Lung (tissue), 12 donors: ENCODE measurements around the gene MPZL1. TPM values are rescaled to one million over a fixed set of nuclear protein-coding genes. Genes with fewer than 3 reads are reported as not detected.
"Not testable (repeated sequence)": the region's sequence is repeated elsewhere in the genome, so short reads cannot be mapped to it uniquely, and the experiment has no call there.

Source experiments
- ATAC-seq: fragments of 200-7000 bp; cut with Tn5 transposase; one replicate; pipeline ENCODE4 v1.9.1; 2020; ENCODE audit warnings: moderate number of reproducible peaks; ENCODE audit not compliant: insufficient read depth, low FRiP score
- DNase-seq, 3 donors: peaks; one replicate each; pipeline ENCODE4 v3.0.0-alpha.2; 2013 to 2017
- H3K27ac ChIP-seq, 2 donors: one replicate each; pipeline ENCODE4 v1.5.1; 2013; ENCODE audit warnings: mild to moderate bottlenecking in 2 of 2, moderate library complexity in 2 of 2, control low read depth in 1 of 2, inconsistent platforms in 1 of 2, low read depth in 1 of 2, low read length in 1 of 2
- H3K27me3 ChIP-seq, 3 donors: one replicate each; pipeline ENCODE4 v1.5.1; 2013; ENCODE audit warnings: low read length in 2 of 3; ENCODE audit not compliant: control insufficient read depth in 3 of 3, insufficient read depth in 3 of 3
- H3K36me3 ChIP-seq, 4 donors: one replicate each; pipeline ENCODE4 v1.5.1; 2013; ENCODE audit warnings: low read length in 4 of 4, mild to moderate bottlenecking in 1 of 4, moderate library complexity in 1 of 4; ENCODE audit not compliant: control insufficient read depth in 4 of 4, insufficient read depth in 4 of 4
- H3K4me1 ChIP-seq, 5 donors: one replicate each; pipeline ENCODE4 v1.5.1; 2013; ENCODE audit warnings: low read length in 5 of 5, mild to moderate bottlenecking in 2 of 5, moderate library complexity in 1 of 5; ENCODE audit not compliant: control insufficient read depth in 5 of 5, insufficient read depth in 5 of 5
- H3K4me3 ChIP-seq: one replicate; pipeline ENCODE4 v1.5.1; 2013; ENCODE audit warnings: mild to moderate bottlenecking, control low read depth, moderate library complexity
- H3K9ac ChIP-seq, 2 donors: one replicate each; pipeline ENCODE4 v1.5.1; 2013; ENCODE audit warnings: low read length in 2 of 2, control low read depth in 1 of 2; ENCODE audit not compliant: insufficient read depth in 1 of 2
- H3K9me3 ChIP-seq, 4 donors: one replicate each; pipeline ENCODE4 v1.5.1; 2013; ENCODE audit warnings: low read length in 3 of 4, mild to moderate bottlenecking in 1 of 4, moderate library complexity in 1 of 4; ENCODE audit not compliant: control insufficient read depth in 4 of 4, insufficient read depth in 3 of 4
- WGBS, 2 donors: extraction: QIAGEN DNeasy Blood & Tissue Kit; methylation state at CpG; one replicate each; pipeline ENCODE4 v1.1.7; 2013; 5-methylcytosine and 5-hydroxymethylcytosine counted together
- polyA plus RNA-seq, 2 donors: library from polyadenylated mRNA; stranded (reverse); fragments of 200-250 nt; gene quantifications; one replicate each; pipeline ENCODE4 v1.2.1, GENCODE V29; 2013
- total RNA-seq, 2 donors: library from RNA; depleted of rRNA in 1 of 2; stranded (reverse); fragments of >200 nt in 1 of 2; gene quantifications; one replicate each; pipeline ENCODE4 v1.2.1, GENCODE V29; 2014 to 2021
- TF ChIP-seq, protein P1 (sequence below): IDR thresholded peaks from 2 replicates; pipeline ENCODE4 v1.5.1; 2012; ENCODE audit warnings: mild to moderate bottlenecking; ENCODE audit errors: control extremely low read depth, extremely low read depth
- donor health status: control.
- donor health status: control.
- donor health status: Bipolar disorder and iron deficiency.
- donor health status: healthy.
- donor health status: DM: yes; HTN: yes; CAD: no.

The MPZL1 gene
- total and polyA plus RNA-seq, 4 donors = 25.3 to 116 (median 77.0) TPM

DNA sequence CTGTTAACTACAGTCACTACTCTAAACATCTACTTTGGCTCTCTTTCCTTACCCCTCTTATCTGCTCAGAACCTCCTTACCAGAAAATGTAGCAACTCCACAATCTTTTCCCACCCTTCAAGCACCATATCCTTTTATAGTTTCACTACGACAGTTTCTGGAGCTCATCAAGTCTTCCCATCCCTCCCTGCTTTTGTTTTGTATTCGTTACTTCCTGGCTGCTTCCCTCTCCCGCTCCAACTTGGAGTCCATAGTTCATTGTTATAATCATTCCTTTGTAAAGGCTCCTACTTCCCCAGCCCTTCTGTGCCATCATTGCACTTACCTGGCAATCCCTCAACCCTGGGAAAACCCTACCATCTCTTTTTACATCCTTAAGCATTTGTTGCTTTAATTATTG, 18.0 kb downstream of the MPZL1 start:
- no peak overlapping the region for H3K9ac ChIP-seq
- no peak overlapping the region for H3K27ac ChIP-seq
- peaks cover 0 to 3% (median 1%) of the 10 kb centered on the region in 4 donors for H3K36me3 ChIP-seq
- H3K9me3 ChIP-seq = no peaks in the 10 kb centered on the region
- no peak overlapping the region for H3K4me3 ChIP-seq
- H3K27me3 ChIP-seq = no peaks in the 10 kb centered on the region
- H3K4me1 ChIP-seq = peaks cover 0 to 16% (median 2%) of the 10 kb centered on the region in 5 donors
- ATAC-seq (no peak), DNase-seq (no peak)
- TF ChIP-seq, protein P1, sequence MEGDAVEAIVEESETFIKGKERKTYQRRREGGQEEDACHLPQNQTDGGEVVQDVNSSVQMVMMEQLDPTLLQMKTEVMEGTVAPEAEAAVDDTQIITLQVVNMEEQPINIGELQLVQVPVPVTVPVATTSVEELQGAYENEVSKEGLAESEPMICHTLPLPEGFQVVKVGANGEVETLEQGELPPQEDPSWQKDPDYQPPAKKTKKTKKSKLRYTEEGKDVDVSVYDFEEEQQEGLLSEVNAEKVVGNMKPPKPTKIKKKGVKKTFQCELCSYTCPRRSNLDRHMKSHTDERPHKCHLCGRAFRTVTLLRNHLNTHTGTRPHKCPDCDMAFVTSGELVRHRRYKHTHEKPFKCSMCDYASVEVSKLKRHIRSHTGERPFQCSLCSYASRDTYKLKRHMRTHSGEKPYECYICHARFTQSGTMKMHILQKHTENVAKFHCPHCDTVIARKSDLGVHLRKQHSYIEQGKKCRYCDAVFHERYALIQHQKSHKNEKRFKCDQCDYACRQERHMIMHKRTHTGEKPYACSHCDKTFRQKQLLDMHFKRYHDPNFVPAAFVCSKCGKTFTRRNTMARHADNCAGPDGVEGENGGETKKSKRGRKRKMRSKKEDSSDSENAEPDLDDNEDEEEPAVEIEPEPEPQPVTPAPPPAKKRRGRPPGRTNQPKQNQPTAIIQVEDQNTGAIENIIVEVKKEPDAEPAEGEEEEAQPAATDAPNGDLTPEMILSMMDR = no peak
- 63 to 78% methylated on average over 3 of the region's 3 CpGs for WGBS, 2 donors

DNA sequence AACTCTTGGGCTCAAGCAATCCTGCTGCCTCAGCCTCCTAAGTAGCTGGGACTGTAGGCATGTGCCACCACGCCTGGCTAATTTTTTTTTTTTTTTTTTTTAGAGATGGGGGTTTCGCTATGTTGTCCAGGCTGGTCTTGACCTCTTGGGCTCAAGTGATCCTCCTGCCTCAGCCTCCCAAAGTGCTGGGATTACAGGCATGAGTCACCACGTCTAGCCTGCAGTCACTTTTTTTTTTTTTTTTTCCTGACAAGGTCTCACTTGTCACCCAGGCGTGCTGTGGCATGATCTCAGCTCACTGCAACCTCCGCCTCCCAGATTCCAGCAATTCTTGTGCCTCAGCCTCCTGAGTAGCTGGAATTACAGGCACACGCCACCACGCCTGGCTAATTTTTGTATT, 19.3 kb downstream of the MPZL1 start:
- 95 to 96% methylated on average over 7 of the region's 7 CpGs for WGBS, 2 donors
- not testable (repeated sequence) for DNase-seq, H3K9ac ChIP-seq, ATAC-seq, H3K4me3 ChIP-seq, H3K36me3 ChIP-seq, H3K27ac ChIP-seq, H3K27me3 ChIP-seq, H3K9me3 ChIP-seq
- peaks cover 0 to 11% (median 2%) of the 10 kb centered on the region in 5 donors for H3K4me1 ChIP-seq

DNA sequence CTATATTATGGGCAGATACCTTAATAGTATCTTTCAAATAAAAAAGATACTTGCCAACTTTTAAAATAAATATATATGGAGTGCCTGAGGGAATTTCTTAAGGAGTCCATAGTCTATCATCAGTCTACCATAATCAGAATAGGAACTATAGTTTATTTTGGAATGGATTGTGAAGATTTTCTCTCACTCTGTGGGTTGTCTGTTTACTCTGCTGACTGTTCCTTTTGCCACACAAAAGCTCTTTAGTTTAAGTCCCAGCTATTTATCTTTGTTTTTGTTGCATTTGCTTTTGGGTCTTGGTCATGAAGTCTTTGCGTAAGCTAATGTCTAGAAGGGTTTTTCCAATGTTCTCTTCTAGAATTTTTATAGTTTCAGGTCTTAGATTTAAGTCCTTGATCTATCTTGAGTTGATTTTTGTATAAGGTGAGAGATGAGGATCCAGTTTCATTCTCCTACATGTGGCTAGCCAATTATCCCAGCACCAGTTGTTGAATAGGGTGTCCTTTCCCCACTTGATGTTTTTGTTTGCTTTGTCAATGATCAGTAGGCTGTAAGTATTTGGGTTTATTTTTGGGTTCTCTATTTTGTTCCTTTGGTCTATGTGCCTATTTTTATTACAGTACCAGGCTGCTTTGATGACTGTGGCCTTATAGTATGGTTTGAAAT, 20.7 kb downstream of the MPZL1 start:
- H3K27me3 ChIP-seq, ATAC-seq, H3K4me3 ChIP-seq, H3K9me3 ChIP-seq, H3K36me3 ChIP-seq, H3K27ac ChIP-seq, H3K9ac ChIP-seq, DNase-seq: not testable (repeated sequence)
- 90 to 97% methylated on average over 1 of the region's 1 CpG for WGBS, 2 donors
- H3K4me1 ChIP-seq = peaks cover 0 to 11% (median 0%) of the 10 kb centered on the region in 5 donors

DNA sequence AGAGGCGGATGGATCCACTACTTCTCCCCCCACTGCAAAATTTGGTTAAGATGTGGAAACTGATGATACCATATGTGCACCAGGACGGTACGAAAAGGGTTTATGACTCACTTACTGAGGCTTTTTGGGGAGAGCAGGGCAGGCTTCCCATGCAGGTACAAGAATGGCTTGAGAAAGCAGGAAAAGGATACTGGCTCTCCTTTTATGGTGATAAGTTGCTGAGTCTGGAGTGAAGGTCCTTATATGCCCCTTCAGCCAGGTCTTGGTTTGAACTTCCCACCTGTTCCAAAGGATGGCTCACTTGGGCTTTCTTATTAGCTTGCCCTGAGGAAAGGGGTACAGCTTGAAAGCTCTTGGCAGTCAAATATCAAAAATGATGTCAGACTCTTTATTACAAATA, 23.1 kb downstream of the MPZL1 start:
- TF ChIP-seq, protein P1 = no peak
- no peak overlapping the region for H3K4me3 ChIP-seq
- ATAC-seq (no peak), DNase-seq (no peak)
- H3K9ac ChIP-seq = no peak overlapping the region
- H3K36me3 ChIP-seq = peaks cover 0 to 3% (median 0%) of the 10 kb centered on the region in 4 donors
- peaks cover 0 to 12% (median 0%) of the 10 kb centered on the region in 5 donors for H3K4me1 ChIP-seq
- no peak overlapping the region for H3K27ac ChIP-seq
- H3K27me3 ChIP-seq = no peaks in the 10 kb centered on the region
- 90 to 96% methylated on average over 3 of the region's 3 CpGs for WGBS, 2 donors
- no peaks in the 10 kb centered on the region for H3K9me3 ChIP-seq
